GM19351 (cell line): ENCODE results near the gene FRY.

ENCODE experiments used
- ATAC-seq: cut with Tn5 transposase; IDR thresholded peaks from one replicate; pipeline ENCODE4 v1.9.1; 2021; ENCODE audit warnings: mild to moderate bottlenecking, moderate library complexity; ENCODE audit not compliant: unreplicated experiment

The FRY gene

GRCh38 chr13:32208860-32209259 is 177.3 kb downstream of the FRY start:
- no peak for ATAC-seq

- ATAC-seq = no peak
These were observed 178.1 kb downstream of the FRY start for GRCh38 chr13:32209652-32210051.

- no peak for ATAC-seq
These were observed 178.5 kb downstream of the FRY start for GRCh38 chr13:32210101-32210500.

- ATAC-seq = no peak
These were observed 180.2 kb downstream of the FRY start for GRCh38 chr13:32211813-32212212.

GRCh38 chr13:32212421-32212820 is 180.8 kb downstream of the FRY start:
- ATAC-seq = no peak

GRCh38 chr13:32213626-32214025 is 182.1 kb downstream of the FRY start:
- ATAC-seq = no peak

GRCh38 chr13:32214071-32214470 is 182.5 kb downstream of the FRY start:
- no peak for ATAC-seq

GRCh38 chr13:32216281-32216680 is 184.7 kb downstream of the FRY start:
- ATAC-seq = no peak

GRCh38 chr13:32222046-32222676 is 190.6 kb downstream of the FRY start:
- ATAC-seq = no peak

GRCh38 chr13:32224916-32225315 is 193.3 kb downstream of the FRY start:
- ATAC-seq = no peak

- ATAC-seq = no peak
These were observed 193.9 kb downstream of the FRY start for GRCh38 chr13:32225481-32225931.

- ATAC-seq = no peak
These were observed 196.9 kb downstream of the FRY start for GRCh38 chr13:32228330-32229041.

- no peak for ATAC-seq
These were observed 197.9 kb downstream of the FRY start for GRCh38 chr13:32229443-32229842.

GRCh38 chr13:32232263-32232662 is 200.7 kb downstream of the FRY start:
- no peak for ATAC-seq

- no peak for ATAC-seq
These were observed 201.5 kb downstream of the FRY start for GRCh38 chr13:32233062-32233461.

GRCh38 chr13:32234914-32235313 is 203.3 kb downstream of the FRY start:
- no peak for ATAC-seq

GRCh38 chr13:32237681-32238080 is 206.1 kb downstream of the FRY start:
- no peak for ATAC-seq

GRCh38 chr13:32243695-32244094 is 212.1 kb downstream of the FRY start:
- no peak for ATAC-seq

- ATAC-seq = no peak
These were observed 214.0 kb downstream of the FRY start for GRCh38 chr13:32245555-32245954.

- ATAC-seq = peak; percentile 71
These were observed 214.9 kb downstream of the FRY start for GRCh38 chr13:32246468-32246867.

GRCh38 chr13:32247887-32248286 is 216.3 kb downstream of the FRY start:
- peak; percentile 43 for ATAC-seq

- peak; percentile 81 for ATAC-seq
These were observed 217.2 kb downstream of the FRY start for GRCh38 chr13:32248801-32249200.
